ENCODE data around the gene NBPF3.
"Not testable (repeated sequence)": the region's sequence is repeated elsewhere in the genome, so short reads cannot be mapped to it uniquely, and the experiment has no call there.

NBPF3 gene

GRCh38 chr1:21468599-21468998 lies 28.7 kb downstream of the NBPF3 start:
- DNase-seq (ENCODE audit: low read depth, low spot score), result no peak
- POLR2A ChIA-PET, result interaction anchor here (1.3 kb wide), 1 partner anchor 18 kb away, joined by 3 read pairs; no protein-coding TSS in a partner anchor
- CTCF ChIA-PET, result interaction anchor here (0.7 to 2.3 kb wide), 6 partner anchors 10 to 99 kb away, joined by 3 to 11 read pairs (median 4); no protein-coding TSS in a partner anchor
- TF ChIP-seq CTCF (IDR thresholded peaks at IDR 0.05; ENCODE audit: insufficient read depth, low read length, missing control alignments), result peak; percentile 26
- no peak overlapping the region for H3K4me3 ChIP-seq (ENCODE audit: low read depth, low read length)

- TF ChIP-seq CTCF (IDR thresholded peaks at IDR 0.05; ENCODE audit: insufficient read depth, low read length, missing control alignments), result no peak
- no peak for DNase-seq (ENCODE audit: low read depth, low spot score)
- ChIA-PET CTCF (interaction anchor here (1.1 to 2.3 kb wide), 7 partner anchors 16 to 252 kb away, joined by 3 to 13 read pairs (median 4); no protein-coding TSS in a partner anchor), POLR2A (interaction anchor here (1.3 kb wide), 1 partner anchor 19 kb away, joined by 3 read pairs; no protein-coding TSS in a partner anchor)
- no peak overlapping the region for H3K4me3 ChIP-seq (ENCODE audit: low read depth, low read length)
Observed at GRCh38 chr1:21469581-21469980, 29.6 kb downstream of the NBPF3 start.

- POLR2A ChIA-PET, result no interaction called here
- no peak for TF ChIP-seq CTCF (IDR thresholded peaks at IDR 0.05; ENCODE audit: insufficient read depth, low read length, missing control alignments)
- DNase-seq (ENCODE audit: low read depth, low spot score), result no peak
- no peak overlapping the region for H3K4me3 ChIP-seq (ENCODE audit: low read depth, low read length)
- CTCF ChIA-PET, result interaction anchor here (1.6 kb wide), 1 partner anchor 38 kb away, joined by 4 read pairs; no protein-coding TSS in a partner anchor
Observed at GRCh38 chr1:21472861-21473260, 32.9 kb downstream of the NBPF3 start.

DNA sequence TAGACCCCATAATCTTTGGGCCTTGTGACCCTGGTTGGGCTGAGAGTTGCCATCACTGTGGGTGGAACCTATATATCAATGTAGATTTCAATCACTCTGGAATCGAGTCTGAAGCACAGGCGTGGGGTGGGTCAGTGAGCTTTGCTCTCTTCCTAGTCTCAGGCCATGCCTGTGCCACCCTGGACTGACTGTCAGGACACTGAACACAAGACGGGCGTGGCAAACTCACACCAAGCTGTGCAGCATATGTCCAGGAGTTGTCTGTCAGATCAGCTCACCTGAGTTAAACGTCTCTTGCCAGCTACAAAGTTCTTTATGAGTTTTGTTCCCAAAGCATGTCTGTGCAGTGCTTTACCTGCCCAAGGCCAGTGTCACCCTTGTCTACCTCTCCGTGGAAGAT lies 38.4 kb downstream of the NBPF3 start:
- no peak overlapping the region for H3K4me3 ChIP-seq (ENCODE audit: low read depth, low read length)
- DNase-seq (ENCODE audit: low read depth, low spot score), result no peak
- TF ChIP-seq CTCF (IDR thresholded peaks at IDR 0.05; ENCODE audit: insufficient read depth, low read length, missing control alignments), result no peak
- CTCF ChIA-PET, result interaction anchor here (0.6 to 1.9 kb wide), 3 partner anchors 10 to 12 kb away, joined by 3 to 4 read pairs (median 3); no protein-coding TSS in a partner anchor
- POLR2A ChIA-PET, result no interaction called here

DNA sequence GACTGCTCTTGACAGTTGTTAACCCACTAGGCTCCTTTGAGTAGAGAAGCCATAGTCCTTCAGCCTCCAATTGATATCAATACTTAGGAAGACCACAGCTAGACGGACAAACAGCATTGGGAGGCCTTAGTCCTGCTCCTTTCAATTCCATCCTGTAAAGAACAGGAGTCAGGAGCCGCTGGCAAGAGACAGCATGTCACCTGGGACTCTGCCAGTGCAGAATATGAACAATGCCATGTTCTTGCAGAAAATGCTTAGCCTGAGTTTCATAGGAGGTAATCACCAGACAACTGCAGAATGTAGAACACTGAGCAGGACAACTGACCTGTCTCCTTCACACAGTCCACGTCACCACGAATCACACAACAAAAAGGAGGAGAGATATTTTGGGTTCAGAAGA lies 43.9 kb downstream of the NBPF3 start:
- H3K4me3 ChIP-seq (ENCODE audit: low read depth, low read length); DNase-seq (ENCODE audit: low read depth, low spot score); POLR2A ChIA-PET; CTCF ChIA-PET: not testable (repeated sequence)

- no peak for DNase-seq (ENCODE audit: low read depth, low spot score)
- no peak for TF ChIP-seq CTCF (IDR thresholded peaks at IDR 0.05; ENCODE audit: insufficient read depth, low read length, missing control alignments)
- ChIA-PET CTCF (interaction anchor here (1.3 to 4.6 kb wide), 4 partner anchors 10 to 118 kb away, joined by 3 to 116 read pairs (median 7); no protein-coding TSS in a partner anchor), POLR2A (no interaction called here)
- H3K4me3 ChIP-seq (ENCODE audit: low read depth, low read length), result no peak overlapping the region
Observed at GRCh38 chr1:21489146-21489545, 49.2 kb downstream of the NBPF3 start.

Data from AG04449 (cell line).